NCI-H526 (cell line): ENCODE results near the gene TMOD4.
A peak's percentile ranks its signal among the peaks of the same experiment; 100 is the strongest.

Source experiments
- DNase-seq, 2 experiments: peaks; one replicate each; lab custom pipeline; 2025; lab: John Stamatoyannopoulos, UW

Gene TMOD4

DNA sequence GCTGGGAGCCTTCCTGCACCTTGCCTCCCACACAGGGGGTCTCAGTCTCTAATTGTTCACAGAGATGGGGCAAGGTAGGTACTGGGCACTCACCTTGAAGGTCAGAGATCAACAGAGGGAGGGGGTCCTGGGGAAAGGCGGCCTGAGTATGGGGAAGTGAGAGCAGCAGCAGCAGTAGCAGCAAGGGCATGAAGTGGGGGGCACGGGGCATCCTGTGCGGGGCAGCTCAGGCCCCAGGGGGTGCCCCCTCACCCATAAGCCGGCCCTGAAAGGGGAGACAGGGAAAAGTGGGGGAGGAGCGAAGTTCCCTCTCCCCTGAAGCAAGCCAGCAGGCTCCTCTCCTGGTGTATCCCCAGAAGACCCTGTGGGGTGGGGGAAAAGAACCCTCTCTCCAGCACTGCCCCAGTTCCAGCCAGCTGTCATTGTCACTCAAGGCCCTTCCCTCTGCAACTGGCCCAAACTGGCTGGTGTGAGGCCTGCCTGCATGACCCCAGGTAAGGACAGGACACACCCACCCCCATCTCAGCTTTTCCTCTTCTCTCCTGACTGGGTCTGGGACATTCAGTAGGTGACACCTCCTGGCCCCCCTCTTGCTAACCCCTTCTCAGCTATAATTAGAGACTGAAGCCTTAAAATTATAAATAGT, 33.2 kb downstream of the TMOD4 start:
- DNase-seq = no peak

DNA sequence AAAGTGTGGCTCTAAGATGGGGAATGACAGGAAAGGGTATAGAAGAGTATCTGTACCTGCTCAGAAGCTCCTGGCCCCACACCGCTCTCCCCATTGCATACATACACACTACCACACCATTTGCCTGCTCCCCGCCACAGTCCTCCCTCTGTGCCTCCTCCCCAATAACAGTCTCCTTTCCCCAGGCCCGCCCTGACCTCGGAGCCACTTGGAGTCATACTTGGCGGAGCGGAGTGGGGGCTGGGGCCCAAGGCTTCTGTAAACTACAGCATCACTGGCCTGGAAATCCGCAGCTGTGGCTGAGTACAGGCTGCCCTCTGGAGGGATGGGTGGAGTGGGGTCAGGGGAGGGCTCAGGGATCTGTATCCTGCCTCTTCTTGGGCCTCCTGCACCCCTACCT, 38.0 kb downstream of the TMOD4 start:
- DNase-seq = no peak

DNA sequence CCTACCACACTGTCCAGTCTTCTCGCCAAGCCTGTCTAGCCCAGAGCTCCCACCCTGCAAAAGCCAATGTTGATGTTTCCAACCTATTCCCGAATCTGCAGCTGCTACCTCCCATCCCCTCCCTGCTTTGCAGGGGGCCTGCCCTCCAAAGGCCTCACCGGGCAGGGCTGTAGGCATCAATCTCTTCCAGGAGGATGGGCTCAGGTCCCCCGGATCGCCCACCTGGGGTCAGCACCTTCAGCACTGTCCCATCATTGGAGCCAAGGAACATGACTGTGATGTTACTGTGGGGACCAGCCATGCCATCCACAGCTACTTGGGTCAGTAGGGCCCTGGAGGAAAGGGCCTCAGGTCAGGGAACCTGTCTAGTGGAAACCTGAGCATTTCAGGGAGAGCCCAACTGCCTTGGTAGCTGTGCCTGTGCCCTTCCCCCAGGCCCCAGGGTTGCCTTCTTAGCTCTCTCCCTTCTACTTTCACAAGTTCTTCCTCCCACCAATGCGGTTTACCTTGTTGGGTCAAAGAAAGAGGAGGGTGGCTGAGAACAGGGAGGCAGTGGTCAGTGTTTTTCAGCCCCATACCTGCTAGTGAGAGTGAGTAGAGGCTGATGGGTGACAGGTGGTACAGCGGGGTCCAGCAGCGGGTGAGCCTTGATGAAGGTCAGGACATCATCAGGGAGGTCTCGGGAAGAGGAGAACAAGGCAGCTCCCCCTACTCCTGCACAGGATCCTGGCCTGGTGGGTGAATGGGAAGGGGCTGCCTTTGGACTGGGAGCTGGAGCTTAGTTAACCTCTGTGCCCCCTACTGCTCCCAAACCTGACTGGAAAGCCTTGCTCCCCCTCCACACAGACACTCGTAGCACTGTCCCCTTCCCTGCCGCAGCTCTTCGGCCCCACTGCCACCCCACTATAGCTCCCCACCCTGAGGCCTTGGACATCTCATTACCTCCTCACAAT, 40.1 kb downstream of the TMOD4 start:
- peak in 1 of 2 experiments; percentile 42 for DNase-seq

DNA sequence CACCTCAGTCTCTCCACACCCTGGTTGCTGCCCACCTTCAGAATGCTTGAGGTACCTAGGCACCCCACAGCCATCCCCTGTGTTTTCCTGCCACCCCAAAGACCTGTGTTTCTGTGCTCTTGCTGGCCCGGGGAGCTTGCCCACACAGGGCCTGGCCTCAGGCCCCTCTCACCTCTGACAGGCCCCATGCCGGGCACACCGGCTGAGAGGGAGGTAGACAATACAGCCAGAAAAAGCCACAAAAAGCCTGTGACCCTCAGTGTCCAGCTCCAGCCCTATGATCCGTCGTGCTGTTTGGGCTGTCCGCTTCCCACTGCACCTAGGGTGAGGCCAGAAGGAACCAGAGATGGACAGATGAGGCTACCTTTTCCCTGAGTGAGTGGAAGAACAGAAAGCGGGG, 40.8 kb downstream of the TMOD4 start:
- DNase-seq = no peak

DNA sequence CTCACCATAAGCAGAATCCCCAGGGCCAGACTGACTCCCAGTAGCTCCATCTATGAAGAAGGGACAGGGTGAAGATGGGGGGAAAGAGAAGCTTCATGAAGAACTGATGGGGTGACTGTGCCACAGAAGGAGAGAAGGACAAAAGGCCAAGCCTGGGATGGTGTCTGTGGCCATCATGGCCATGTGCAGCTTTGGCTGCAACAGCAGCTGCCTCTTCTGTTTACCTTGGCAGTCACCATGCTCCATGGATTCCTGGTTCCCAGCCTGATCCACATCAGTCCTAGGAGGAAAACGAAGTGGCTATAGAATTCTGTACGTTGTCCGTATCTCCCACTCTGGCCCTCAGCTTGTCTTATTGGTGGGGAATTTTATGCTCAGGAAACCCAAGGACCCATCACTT, 41.4 kb downstream of the TMOD4 start:
- no peak for DNase-seq

DNA sequence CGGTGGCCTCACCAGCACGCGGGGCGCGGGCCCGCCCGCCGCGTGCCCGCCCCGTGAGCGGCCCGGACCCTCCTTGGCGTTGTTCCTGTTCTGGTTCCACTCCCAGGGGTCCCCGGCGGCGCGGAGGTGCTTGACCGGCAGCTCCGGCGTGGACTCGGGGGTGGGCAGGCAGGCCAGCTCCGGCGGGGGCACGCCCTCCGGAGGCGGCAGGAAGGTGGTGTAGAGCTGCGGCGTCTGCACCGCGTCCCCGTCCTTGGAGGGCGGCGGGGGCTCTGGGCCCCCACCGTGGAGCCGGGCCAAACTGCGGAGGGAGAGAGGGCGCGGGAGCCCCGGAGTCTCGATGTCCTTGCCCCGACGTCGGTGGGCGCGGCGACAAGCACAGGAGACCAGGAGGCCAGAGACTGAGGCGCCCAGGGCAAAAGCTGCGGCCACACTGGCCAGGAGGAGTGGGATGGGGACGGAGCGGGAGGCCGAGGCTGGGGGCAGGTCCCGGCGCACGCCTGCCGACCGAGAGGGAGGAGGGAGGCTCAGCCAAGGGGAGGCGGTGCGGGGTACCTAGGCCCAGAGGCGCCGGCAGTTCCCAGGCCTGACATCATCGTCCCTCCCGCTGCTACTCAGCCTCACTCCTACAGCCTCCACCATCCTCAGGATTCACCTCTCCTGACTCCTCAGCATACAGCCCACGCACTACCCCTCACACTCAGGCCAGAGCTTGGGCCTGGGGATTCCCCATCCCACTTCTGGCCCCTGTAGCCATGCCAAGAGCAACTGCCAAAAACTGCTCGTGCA, 42.6 kb downstream of the TMOD4 start:
- no peak for DNase-seq

DNA sequence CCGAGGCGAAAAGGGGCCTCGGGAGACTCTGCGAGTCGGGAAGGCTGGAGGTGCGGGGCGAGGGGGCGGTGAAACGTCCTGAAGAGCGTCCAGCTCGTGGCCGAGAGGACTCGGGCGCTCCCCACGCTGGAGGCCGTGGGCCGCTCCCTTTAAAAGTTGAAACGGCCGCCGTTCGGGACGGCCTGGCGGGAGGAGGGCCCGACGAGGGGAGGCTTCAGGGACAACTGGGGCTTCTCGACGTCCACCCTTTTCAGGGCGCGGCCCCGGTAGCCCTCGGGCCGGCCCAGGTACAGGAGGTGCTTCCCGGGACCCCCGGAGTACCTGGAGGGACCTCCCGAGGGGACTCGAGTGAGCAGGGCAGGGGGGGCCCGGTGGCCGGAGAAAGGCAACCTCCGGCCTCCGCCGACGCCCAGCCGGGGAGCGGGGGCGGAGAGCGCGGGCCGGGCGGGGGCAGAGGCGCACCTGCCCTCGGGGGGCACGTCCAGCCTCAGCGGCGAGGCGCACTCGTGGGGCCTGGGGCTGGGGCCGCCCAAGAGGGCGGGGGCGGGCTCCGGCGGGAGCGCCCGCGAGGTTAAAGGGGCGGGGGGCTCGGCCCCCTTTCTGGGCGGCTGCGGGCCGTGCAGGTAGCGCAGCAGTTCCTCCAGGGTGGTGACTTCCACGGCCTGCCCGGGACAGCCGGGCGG, 43.3 kb downstream of the TMOD4 start:
- no peak for DNase-seq

DNA sequence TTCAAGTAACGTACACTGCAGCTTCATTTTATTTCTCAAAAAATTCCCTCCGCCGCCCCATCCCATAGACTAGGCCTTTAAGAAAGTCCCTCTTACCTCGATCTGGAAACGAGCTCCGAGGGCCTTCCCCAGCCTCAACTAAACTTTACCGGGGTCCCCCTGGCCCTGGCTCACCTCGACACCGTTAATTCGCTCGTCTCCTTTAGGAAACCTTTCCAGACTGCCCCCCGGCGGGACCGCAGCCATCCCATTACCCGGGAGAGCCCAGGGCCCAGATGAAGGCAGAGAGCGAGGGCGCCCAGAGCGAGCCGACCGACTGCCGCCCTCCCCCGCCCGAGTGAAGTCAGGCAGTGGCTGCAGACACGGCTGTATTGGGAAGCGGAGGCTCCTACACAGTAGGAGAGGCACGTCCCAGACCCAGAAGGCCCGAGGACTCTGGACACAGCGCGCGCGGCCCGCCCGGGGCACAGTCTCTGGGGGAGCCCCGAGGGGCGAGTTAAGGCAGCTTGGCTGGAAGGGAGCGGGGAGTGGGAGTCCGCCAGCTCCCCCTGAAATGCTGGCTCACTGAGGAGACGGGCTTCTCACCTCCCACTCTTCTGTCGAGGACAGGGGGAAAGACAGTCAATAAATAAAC, 44.0 kb downstream of the TMOD4 start:
- peak in 1 of 2 experiments; percentile 29 for DNase-seq

DNA sequence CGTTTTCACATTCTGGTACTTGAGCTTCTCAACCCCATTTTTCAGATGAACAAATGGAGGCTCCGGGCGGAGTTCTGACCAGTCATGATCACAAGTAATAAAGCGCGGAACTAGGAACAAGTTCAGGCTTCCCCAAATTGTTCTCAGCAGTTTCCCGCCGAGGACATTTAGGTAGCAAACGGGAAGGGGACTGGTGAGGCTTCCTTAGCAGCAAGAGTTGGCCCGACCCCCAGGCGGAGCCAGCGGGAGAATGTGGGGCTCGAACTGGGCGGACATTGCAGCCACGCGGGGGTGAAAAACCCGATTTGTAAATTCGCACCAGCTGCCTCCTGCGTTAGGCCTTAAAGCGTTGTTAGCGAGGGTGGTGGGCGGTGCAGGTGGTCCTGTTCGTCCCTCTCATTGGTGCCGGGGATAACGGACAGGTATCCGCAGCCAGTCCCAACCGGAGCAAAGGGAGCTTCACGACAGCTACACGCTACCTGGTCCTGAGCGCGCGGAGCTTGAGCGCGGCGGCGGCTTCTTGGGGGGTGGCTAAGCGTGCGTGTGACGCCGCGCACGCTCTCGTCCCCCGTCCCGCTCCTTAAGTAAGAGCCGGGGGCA, 44.7 kb downstream of the TMOD4 start:
- DNase-seq = peak; percentile 45 to 78

DNA sequence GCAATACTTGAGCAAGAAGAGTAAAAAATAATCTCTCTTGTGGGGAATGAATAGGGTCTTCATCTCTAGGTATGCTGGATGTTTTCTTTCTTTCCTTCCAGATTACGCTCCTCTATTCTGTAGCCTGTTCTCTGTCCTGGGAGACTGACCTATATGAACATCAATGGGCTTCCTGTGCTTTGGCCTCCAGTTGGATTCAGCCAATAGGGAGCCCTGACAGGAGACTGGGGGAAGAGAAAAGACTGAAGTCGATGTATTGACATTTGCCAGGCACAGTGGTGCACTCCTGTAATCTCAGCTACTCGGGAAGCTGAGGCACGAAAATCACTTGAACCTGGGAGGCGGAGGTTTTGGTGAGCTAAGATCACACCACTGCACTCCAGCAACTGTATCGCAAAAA, 47.0 kb downstream of the TMOD4 start:
- DNase-seq = no peak

DNA sequence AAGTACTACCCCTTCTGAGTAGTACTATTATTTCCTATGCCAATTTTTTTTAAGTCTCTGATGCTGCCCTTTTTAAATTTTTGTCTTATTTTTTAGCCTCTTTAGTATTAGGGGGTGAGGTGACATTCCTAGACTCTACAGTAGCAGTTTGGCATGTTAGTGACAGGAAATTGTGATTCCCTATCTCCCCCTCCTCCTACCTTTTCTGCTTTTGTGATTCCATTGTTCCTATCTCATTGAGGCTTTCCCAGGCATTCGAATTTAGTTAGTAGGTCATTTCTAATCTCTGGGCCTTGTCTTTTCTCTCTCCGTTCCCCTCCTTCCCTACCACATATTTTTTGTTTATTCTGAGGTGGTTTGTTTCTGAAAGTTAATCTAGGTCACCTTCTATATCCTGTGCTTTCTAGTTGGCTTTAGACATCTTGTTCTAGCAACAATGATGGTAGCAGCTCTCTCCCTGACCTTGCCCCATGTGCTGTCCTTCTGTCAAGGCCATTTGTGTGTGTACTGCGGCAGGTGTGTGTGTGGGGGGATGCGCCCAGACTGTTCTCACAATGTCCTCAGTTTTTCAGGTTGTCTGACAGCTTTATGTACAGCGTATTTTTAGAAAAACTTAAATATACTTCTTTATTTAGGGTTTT, 50.9 kb downstream of the TMOD4 start:
- DNase-seq = no peak
